NCI-H82 treated with DMSO at 0.1 percent for 48 hours (cell line): ENCODE measurements around the gene SCRN1.

Experiments
- DNase-seq: peaks from one replicate; lab custom pipeline; 2025; ENCODE audit not compliant: unreplicated experiment; lab: John Stamatoyannopoulos, UW

SCRN1 gene

DNA sequence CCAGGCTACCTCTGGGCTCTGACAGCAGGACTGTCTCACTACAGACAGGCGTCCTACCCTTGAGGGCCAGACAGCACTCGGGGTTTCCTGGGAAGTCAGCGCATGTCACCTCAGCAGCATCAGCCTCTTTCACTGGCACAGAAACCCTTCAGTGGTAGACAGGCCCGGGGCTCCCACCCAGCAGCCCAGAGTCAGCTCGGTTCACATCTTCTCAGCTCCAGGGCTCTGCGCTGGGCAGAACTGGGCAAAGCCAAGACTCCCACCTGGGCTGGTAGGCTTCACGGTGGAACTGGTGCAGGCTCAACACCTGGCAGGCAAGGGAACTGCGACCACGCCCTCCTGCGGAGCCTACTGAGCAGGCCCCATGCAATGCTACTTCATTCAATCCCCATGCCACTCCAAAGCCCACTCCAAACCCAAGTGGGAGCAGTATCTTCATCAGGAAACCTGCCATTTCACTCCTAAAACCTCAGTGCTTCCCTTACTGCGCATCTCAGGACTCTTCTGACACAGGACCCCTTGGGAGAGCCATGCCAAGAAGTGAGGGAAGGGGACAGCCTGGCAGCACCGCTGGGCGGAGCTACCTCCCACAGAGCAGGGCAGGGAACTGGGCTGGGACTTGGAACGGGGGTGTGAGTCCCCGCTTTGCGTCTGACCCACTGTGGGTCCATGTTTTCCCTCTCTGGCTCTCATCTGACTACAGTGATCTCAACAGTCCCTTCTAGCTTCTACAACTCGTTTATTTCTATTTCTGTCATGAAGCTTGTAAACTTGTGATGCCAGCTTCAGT, 60.4 kb downstream of the SCRN1 start:
- DNase-seq: no peak

DNA sequence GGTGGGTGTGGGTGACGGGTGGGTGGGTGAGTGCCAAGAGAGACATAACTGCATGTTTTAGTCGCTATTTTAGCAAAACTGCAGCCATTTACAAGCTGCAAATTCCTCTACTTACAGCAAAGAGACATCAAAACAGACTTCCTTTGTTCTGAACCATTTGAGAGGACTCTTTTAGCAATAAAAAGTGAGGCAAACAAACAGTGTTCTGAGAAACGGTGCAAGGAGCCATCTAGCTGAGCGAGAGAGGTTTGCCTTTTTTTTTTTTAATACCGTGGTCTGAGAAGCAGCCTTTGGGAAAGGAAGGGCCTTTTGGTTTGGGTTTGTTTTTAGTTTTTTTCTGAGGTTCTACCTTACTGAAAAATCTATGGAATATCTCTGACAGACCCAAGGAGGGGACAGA, 62.9 kb downstream of the SCRN1 start:
- no peak for DNase-seq

DNA sequence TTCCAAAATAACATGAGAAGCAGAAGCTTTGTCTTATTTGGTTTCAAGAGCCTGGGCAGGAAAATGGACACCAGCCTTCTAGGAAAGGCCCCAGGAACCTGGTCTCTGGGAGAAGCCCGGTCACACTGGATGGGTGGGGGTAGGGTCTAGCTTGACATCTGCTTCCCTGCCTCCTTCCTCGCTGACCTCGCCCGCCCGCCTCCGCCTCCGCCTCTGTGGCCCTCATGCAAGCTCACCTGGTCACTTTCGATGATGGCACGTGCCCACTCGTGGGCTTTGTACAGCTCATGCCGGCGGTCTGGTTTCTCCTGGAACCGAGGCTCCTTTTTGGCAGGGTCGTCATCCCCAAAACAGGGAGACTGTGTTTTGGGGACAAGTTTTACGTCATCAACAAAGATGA, 63.4 kb downstream of the SCRN1 start:
- DNase-seq: no peak

DNA sequence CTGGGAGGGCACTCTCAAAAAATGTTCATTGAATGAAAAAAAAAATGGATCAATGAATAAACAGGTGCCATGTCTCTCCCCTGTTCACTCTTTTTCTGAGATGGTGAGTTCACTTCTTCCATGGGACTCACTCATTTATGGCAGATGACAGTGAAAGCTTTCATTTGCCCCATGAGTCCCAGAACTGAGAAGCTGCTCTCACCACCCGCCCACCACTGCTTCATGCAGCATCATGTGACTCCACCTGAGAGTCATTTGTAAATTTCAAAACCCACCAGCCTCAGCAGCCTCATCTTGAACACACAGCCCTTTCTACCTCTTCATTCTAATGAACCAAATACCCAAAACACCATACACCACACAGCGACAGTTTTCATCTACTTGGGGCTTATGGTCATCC, 64.9 kb downstream of the SCRN1 start:
- DNase-seq: no peak

DNA sequence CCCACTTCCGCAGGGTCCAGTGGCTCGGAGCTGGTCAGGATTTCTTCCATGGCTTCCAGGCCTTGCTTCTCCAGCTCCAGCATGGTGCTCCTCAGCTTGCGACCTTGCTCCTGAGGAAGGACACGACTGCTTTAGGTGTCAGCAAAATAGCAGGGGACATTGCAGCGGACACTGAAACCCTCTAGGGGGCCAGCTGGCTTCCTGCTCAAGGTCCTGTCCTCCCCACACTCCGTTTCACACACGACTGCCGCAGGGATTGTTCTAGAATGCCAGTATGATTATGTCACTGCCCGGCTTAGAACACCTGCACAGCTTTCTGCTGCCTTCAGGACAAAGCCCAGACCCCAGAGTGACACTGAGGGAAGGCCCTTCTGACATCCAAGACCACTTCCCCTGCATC, 65.6 kb downstream of the SCRN1 start:
- DNase-seq: no peak

DNA sequence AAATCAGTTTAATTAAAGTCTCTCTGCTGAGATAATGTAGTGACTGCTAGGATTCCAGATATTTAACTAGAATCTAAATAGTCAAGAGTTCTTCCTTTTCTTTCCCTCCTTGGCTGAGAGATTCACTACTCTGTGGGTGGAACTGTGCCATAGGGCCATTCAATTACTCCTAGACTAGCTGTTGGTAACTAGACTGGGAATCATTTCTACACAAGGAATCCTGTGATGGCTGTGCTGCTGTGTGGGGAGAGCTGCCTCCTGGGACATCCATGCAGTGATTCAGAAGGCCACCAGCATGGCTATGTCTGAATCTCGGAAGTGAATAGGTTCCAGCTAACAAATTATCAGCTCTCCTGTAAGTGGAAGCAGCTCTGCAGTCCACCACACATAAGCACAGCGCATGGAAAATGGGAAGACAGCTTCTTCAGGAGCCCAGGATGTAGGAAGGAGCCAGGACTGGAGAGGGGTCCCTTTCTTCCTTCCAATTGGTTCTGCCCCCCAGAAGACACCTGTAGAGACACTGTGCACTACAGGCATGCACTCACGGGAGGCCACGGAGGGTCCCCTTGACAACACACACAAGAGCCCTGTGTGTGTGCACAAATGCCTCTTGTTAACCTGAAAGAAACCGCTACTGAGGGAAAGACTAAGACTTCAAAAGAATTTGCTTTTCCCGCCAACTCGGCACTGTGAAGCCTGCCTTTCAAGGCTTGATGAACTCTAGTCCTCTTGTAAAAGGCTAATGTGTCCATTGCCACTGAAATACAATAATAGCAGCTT, 66.5 kb downstream of the SCRN1 start:
- DNase-seq: no peak

DNA sequence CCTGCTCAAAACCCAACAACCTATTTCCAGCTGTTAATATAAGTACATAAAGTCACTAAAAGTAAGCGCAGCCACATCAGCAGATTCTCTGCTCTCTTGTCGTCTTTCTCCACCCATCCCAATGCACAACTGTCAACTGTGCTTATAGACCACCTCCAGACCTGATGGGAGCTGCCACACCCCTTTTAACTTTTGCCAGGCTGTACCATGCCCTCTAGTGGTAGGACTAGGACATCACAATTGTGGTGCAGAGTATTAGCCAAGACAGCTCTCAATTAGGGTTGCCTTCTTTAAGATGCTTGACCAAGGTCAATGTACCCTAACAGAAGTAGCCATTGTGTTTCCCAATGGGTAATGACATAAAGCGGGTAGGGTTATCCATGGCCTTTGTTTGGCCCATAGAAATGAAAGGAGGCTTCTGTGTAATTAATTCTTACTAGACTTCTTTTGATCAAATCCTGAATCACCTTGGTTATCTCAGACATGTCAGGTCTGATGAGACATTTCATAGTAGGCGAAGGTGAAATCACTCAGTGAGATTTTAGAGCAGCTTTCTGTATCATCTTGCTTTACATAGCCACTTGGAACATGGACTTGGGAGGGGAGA, 68.1 kb downstream of the SCRN1 start:
- DNase-seq: peak; percentile 67

DNA sequence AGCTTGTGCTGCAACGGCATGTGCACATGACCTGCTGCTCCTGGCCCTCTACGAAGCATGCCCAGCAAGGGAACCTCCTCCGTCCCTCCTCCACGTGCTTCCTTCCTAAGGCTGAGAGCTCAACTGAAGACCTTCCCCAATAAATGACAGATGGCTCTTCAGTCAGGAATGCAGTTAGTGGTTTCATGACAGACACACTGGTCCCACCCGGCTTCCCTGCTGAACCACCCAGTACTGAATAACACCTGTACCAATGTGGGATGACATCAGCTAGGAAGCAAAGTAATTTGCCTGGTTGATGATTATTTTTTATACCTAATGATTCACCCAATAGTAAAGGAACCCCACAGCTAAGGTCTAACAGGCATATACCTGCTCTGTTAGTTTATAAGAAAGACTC, 69.1 kb downstream of the SCRN1 start:
- no peak for DNase-seq

DNA sequence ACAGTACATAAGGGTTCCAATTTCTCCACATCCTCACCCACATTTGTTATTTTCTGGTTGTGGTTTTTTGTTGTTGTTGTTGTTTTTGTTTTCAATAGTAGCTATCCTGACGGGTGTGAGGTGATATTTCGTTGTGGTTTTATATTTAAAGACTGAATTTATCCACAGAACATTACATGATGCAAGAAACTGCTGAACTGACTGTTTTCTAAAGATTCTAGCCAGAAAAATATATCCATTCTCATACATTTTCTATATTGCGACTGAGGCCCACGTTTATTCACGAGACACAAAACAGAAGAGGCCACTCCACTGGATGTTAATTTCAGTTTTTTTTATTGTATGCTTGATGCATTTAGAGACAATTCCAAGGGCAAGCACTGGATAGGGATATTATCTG, 69.8 kb downstream of the SCRN1 start:
- no peak for DNase-seq

DNA sequence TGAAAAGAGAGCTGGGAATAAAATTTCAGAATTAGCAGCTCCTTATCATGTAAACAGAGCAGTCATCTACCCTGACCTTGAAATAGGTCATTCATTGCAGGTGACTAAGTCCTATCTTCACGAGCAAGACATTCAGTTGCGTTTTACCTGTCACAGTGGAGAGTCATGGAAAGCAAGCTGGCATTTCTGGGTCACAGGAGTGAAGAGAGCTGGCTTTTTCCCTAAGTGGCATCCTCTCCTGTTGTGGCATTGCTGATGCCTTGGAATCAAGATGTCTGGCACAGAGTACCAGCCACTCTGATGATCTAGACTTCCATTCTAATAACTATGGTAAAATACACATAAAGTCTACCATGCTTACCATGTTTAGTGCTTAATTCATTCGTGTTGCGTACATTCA, 70.8 kb downstream of the SCRN1 start:
- DNase-seq: no peak

DNA sequence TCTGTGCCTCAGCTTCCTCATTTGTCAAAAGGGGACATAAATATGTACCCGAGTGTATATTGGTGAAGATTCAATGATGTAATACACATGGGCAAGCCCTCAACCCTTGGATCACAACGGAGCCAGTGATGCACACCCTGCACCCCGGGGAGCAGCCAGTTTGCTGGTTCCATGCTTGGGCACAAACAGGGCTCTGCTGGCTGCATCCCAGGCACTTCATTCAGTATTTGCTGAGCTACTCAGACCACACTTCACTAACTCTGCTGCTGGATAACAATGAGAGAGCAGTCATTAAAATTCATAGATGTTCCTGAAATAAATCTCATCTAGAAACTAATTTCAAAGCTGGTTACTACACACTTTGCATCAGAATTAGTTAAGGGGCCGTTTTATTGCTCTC, 72.0 kb downstream of the SCRN1 start:
- DNase-seq: no peak

DNA sequence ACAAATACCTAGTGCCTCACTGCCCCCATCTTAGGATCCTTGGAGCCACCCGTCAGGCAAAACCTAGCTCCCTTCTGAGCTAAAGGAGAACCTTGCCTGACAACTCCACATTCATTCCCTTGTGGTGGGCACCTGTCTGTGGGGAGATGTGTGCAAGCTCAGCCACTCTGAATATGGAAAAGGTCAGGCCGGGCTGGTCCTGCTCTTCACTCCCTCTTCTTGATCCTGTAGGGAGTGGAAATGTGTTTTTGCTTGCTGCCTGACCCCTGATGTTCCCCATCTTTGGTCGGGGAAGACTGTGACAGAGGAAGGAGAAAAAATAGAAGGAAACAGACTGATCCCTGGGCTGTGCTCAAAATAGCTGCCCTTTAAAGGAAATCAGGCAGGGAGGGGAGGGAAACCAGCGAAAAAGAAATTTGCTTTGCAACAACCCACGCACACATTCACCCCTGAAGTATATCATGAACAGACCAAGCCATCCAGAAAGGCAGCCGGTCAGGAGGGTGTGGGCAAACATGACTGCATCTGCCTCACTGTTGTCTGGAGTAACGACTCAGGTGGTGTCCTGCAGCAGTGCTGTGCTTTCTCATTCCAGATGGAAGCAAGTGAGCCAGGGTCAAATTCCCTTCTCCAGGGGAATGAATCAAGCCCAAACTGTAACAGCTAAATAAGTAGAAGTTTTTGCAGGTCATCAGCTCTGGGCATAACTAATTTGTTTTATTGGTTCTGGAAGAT, 74.0 kb downstream of the SCRN1 start:
- DNase-seq: no peak

DNA sequence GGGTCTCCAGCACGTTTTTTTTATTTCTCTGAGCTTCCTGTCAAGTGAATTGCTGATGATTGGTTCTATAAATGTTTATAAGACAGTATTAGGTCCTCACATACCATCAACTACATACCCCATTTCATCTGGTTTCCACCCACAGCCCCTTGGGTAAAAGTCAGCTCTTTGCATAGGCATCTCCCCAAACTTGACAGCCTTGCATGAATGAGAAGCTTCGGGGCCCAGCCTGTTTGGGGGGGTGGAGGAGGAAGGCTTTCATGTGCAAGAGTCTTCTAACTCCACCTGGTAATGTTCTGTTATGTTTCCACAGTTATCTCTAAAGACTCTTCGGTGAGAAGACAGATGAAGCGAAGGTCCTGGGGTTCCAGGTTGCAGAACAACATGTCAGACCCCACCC, 75.4 kb downstream of the SCRN1 start:
- DNase-seq: no peak

DNA sequence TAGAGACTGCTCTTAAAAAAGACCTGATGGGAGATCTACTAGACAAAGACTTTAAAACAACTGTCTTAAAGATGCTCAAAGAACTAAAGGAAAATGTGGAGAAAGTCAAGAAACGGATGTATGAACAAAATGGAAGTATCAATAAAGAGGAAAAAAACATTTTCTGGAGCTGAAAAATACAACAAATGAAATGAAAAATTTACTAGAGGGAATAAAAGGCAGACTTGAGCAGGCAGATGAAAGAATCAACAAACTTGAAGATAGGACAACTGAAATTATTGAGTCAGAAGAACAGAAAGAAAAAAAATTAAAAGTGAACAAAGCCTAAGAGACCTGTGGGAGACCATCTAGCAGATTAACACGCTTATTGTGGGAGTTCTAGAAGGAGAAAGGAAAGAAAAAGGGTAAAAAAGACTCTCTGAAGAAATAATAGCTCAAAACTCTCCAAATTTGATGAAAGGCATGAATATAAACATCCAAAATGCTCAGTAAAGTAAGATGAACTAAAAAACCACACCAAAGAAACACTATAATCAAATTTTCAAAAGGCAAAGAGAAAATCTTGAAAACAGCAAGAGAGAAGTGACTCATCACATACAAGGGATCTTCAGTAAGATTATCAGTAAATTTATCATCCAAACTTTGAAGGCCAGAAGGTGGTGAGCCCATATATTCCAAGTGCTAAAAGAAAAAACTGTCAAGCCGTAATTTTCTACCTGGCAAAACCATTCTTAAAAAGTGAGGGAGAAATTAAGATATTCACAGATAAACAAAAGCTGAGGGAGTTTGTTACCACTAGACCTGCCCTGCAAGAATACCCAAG, 83.2 kb downstream of the SCRN1 start:
- DNase-seq: no peak

DNA sequence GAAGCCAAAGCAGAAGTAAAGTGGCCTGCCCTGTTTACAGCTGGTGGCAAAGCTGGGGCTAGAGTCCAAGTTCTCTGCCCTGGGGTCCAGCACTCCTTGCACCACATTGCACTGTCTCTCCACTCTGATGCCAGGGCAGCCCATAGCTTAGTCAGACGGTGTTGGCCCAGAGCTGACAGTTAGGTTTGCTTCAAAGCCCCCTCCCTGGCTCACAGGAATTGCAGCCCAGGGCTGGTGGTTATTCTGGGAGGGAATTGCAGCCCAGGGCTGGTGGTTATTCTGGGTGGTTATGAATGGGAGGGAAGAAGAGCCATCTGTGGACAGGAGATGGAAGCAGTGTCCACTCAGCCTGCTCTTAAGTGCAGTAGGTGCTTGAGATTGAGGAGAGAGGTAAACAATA, 88.9 kb downstream of the SCRN1 start:
- no peak for DNase-seq

DNA sequence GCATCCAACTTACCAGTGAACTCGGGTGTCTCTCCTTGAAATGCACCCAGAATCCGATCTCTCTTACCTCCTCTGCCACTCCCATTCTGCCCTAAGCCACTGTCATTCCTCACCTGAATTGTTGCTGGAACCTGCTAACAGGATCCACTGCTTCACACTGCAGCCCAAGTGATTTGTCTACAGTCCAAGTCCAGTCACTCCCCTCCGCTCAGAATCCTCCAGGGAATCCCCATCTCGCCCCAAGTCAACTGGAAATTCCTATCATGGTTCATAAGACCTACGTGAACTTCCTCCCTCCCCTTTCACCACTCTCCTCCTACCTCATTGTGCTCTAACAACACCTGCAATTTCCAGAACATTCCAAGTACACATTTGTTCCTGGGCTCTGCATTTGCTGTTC, 91.3 kb downstream of the SCRN1 start:
- no peak for DNase-seq

DNA sequence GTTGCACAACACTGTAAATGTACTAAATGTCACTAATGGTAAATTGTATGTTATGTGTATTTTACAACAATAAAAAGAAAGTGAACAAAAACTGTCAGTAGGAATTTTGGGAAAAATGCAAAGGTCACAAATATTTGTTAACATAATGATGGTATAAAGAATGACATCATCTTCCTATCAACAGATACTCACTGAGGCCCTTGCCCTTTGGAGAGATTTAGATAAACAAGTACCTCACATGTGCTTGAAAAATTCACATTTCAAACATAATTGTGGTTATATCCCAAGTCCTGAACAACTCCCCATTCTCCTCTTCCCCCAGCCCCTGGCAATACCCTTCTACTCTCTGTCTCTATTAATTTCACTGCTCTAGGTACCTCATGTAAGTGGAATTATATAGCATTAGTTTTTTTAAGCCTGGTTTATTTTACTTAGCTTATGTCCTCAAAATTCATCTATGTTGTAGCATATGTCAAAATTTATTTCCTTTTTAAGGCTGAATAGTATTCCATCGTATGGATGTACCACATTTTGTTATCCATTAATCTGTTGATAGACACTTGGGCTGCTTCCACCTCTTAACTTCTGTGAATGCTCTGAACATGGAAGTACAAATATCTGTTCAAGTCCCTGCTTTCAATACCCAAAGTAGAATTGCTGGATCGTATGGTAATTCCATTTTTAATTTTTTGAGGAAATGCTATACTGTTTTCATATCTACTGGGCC, 92.8 kb downstream of the SCRN1 start:
- no peak for DNase-seq

DNA sequence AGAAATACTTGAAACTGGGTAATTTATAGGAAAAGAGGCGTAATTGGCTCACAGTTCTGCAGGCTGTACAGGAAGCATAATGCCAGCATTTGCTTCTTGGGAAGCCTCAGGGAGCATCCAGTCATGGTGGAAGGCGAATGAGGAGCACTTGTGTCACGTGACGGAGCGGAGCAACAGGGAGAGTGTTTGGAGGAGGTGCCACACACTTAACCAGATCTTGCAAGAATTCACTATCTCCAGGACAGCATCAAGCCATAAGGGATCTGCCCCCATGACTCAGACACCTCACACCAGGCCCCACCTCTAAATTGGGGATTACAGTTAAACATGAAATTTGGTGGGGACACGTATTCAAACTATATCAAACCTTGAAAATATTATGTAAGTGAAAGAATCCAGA, 94.0 kb downstream of the SCRN1 start:
- no peak for DNase-seq

DNA sequence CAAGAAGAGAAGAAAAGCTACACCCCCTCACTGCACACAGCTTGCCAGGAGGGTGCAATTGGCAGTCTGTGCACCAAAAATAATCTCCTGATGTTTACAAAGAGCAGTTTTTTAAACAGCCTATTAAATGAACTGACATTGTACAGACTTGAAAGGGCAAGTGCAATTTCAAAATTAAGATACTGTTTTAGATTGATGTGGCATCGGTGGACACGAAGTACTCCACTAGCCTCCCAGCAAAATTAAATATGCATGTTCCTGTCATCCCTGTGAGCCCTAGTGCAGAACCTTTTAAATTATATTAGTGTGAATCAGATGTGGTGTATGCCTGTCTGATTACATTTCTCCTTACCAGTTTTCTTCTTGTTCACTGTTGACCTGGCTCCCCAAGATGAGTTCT, 95.3 kb downstream of the SCRN1 start:
- no peak for DNase-seq

DNA sequence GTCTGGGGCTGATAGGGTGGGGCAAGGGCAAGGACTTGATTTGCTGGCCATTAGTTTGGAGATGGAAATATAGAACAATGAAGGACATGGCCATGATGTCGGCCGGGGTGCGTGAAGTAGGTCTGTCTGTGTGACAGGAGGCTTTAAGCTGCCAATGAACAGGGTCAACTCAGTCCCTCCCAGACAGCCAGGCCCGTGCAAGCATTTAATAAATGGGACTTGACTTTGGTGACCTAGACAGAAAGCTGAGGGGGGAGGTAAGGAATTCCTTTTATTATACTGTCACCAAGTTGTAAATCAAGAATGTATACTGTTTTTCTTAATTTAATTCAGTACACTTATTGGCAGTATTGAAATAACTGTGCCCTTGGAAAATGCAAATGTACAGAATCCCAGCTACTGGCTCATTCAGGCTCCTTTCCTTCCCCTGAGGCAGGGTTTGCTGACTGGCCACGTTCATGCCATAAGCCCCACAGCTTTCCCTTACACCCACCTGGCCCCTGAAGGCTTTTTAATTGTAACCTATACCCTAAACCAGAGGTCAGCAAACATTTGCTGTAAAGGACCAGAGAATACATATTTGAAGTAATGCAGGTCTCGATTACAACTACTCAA, 96.1 kb downstream of the SCRN1 start:
- no peak for DNase-seq
